HepG2 (cell line): ENCODE measurements around the gene OGFR. TPM values are rescaled to one million over a fixed set of nuclear protein-coding genes. Genes with fewer than 3 reads are reported as not detected.

Experiments
- ATAC-seq: fragments of 200-7000 bp; cut with Tn5 transposase; 3 replicates; pipeline ENCODE4 v1.9.1; 2020; ENCODE audit warnings: mild to moderate bottlenecking, moderate library complexity
- BruUV-seq: library from RNA; stranded (reverse); fragments of 400-500 nt; replicated peaks from 2 replicates; lab custom pipeline; 2021; lab: Mats Ljungman, UMichigan
- CTCF ChIA-PET: fragments of 300-600 bp; formaldehyde crosslinking; extraction: SDS; loops from one replicate; lab custom pipeline; 2021; ENCODE audit warnings: low total read pairs, inconsistent platforms, low intra/inter-chr PET ratio; lab: Yijun Ruan, JAX
- POLR2A ChIA-PET: fragments of 350-600 bp; sonication (Branson Sonifier 250); formaldehyde crosslinking; loops from one replicate; lab custom pipeline; 2020; ENCODE audit warnings: antibody characterized with exemption, inconsistent platforms; lab: Yijun Ruan, JAX
- DNase-seq: peaks from one replicate; pipeline ENCODE4 v3.0.0-alpha.2; 2015; ENCODE audit warnings: low spot score
- FAIRE-seq: peaks from 3 replicates; lab custom pipeline; 2011; peaks lifted over from hg19 to GRCh38; lab: Jason Lieb, UNC
- H2AFZ ChIP-seq: one replicate; pipeline ENCODE4 v1.6.1; 2011; ENCODE audit warnings: low read length, inconsistent platforms
- H3K27ac ChIP-seq: fragments of 300-600 bp; 3 replicates; pipeline ENCODE4 v1.8.0; 2011; ENCODE audit warnings: mixed run types, mild to moderate bottlenecking, mixed read lengths, low read length, inconsistent platforms; ENCODE audit not compliant: insufficient read depth; ENCODE audit errors: extremely low read length
- H3K27me3 ChIP-seq, 2 experiments: fragments of 200-600 bp in 1 of 2; 2 replicates in 1 of 2; 3 replicates in 1 of 2; pipeline versions ENCODE4 v1.6.0 to v1.8.0; 2011; ENCODE audit warnings: low read length in 2 of 2, mild to moderate bottlenecking in 2 of 2, moderate library complexity in 2 of 2, inconsistent platforms in 1 of 2; ENCODE audit not compliant: insufficient read depth in 2 of 2, control insufficient read depth in 1 of 2
- H3K36me3 ChIP-seq, 2 experiments: fragments of 200-600 bp in 1 of 2; replicated peaks in 1 of 2; 2 replicates in 1 of 2; 3 replicates in 1 of 2; pipeline versions ENCODE4 v1.5.1 to v1.8.0; 2011; ENCODE audit warnings: low read length in 2 of 2, inconsistent platforms in 1 of 2; ENCODE audit not compliant: insufficient read depth in 2 of 2, control insufficient read depth in 1 of 2
- H3K4me1 ChIP-seq: 2 replicates; pipeline ENCODE4 v1.5.1; 2012; ENCODE audit warnings: low read length, inconsistent platforms; ENCODE audit not compliant: insufficient read depth
- H3K4me2 ChIP-seq: 2 replicates; pipeline ENCODE4 v1.6.0; 2011; ENCODE audit warnings: low read depth, low read length, inconsistent platforms
- H3K4me3 ChIP-seq, 3 experiments: fragments of 200-600 bp in 1 of 3; sonication (generic), shearing (Covaris generic) in 1 of 3; replicated peaks in 1 of 3; 2 replicates each; pipeline ENCODE4 v1.5.1; 2011 to 2016; ENCODE audit warnings: low read length in 3 of 3, inconsistent platforms in 2 of 3, low read depth in 2 of 3, mild to moderate bottlenecking in 2 of 3, control low read depth in 1 of 3, mixed read lengths in 1 of 3; ENCODE audit not compliant: insufficient read depth in 1 of 3
- H3K79me2 ChIP-seq: one replicate; pipeline ENCODE4 v1.6.1; 2011; ENCODE audit warnings: low read length, inconsistent platforms; ENCODE audit not compliant: insufficient read depth
- H3K9ac ChIP-seq: 2 replicates; pipeline ENCODE4 v1.6.0; 2011; ENCODE audit warnings: mild to moderate bottlenecking, low read depth, low read length, inconsistent platforms; ENCODE audit not compliant: insufficient read depth
- H3K9me3 ChIP-seq: 2 replicates; pipeline ENCODE4 v1.5.1; 2012; ENCODE audit warnings: mild to moderate bottlenecking, low read length
- H4K20me1 ChIP-seq: 2 replicates; pipeline ENCODE4 v1.6.0; 2011; ENCODE audit warnings: inconsistent platforms, mild to moderate bottlenecking, low read length, moderate library complexity; ENCODE audit not compliant: insufficient read depth
- CBX5 ChIP-seq: sonication (generic); formaldehyde crosslinking; IDR thresholded peaks from 2 replicates; pipeline ENCODE4 v1.4.0; 2020; ENCODE audit warnings: missing genetic modification reagents, borderline replicate concordance
- FOSL1 ChIP-seq: sonication (generic); formaldehyde crosslinking; IDR thresholded peaks from 2 replicates; pipeline ENCODE4 v1.9.0; 2021; ENCODE audit warnings: missing genetic modification reagents, borderline replicate concordance
- IRX3 ChIP-seq: sonication (generic); formaldehyde crosslinking; IDR thresholded peaks from 2 replicates; pipeline ENCODE4 v1.8.1; 2023; ENCODE audit warnings: mild to moderate bottlenecking, low read depth, missing genetic modification reagents, borderline replicate concordance
- KDM2A ChIP-seq: sonication (generic); formaldehyde crosslinking; IDR thresholded peaks from 2 replicates; pipeline ENCODE4 v1.4.0; 2020; ENCODE audit warnings: low read depth, missing genetic modification reagents, borderline replicate concordance
- MAFK ChIP-seq, 2 experiments: IDR thresholded peaks in 1 of 2; conservative IDR thresholded peaks in 1 of 2; 2 replicates each; pipeline ENCODE4 v1.6.1; 2011; ENCODE audit warnings: improper control_type of control experiment in 2 of 2, low read length in 2 of 2
- ONECUT2 ChIP-seq: sonication (generic); formaldehyde crosslinking; IDR thresholded peaks from 2 replicates; pipeline ENCODE4 v1.4.0; 2020; ENCODE audit warnings: missing genetic modification reagents
- RBM39 ChIP-seq: fragments of 200-400 bp; formaldehyde crosslinking; IDR thresholded peaks from one replicate; pipeline ENCODE4 v1.6.1; 2018; ENCODE audit warnings: antibody characterized with exemption, mild to moderate bottlenecking, low read depth, low read length; ENCODE audit not compliant: poor library complexity, severe bottlenecking
- SP140L ChIP-seq: sonication (generic); formaldehyde crosslinking; IDR thresholded peaks from 2 replicates; pipeline ENCODE4 v1.4.0; 2020; ENCODE audit warnings: missing genetic modification reagents, borderline replicate concordance
- TBL1XR1 ChIP-seq: fragments of 150-350 bp; IDR thresholded peaks from 2 replicates; pipeline ENCODE4 v1.6.1; 2014; ENCODE audit warnings: borderline replicate concordance, low read length; ENCODE audit not compliant: partially characterized antibody
- TCF12 ChIP-seq, 2 experiments: fragments of 450-650 bp in 1 of 2; sonication (generic) in 1 of 2; formaldehyde crosslinking in 1 of 2; IDR thresholded peaks; 2 replicates each; pipeline versions ENCODE4 v1.6.1 to v1.8.0; 2017 to 2022; ENCODE audit warnings: antibody characterized with exemption in 1 of 2, mild to moderate bottlenecking in 1 of 2, missing genetic modification reagents in 1 of 2, moderate library complexity in 1 of 2
- TEF ChIP-seq: sonication (generic); formaldehyde crosslinking; IDR thresholded peaks from 2 replicates; pipeline ENCODE4 v1.5.0; 2020; ENCODE audit warnings: missing genetic modification reagents
- ZNF136 ChIP-seq: sonication (generic); formaldehyde crosslinking; IDR thresholded peaks from 2 replicates; pipeline ENCODE4 v1.8.1; 2022; ENCODE audit warnings: low read depth, mild to moderate bottlenecking, moderate library complexity, missing genetic modification reagents
- ZNF354B ChIP-seq: sonication (generic); formaldehyde crosslinking; IDR thresholded peaks from 2 replicates; pipeline ENCODE4 v1.8.0; 2022; ENCODE audit warnings: mild to moderate bottlenecking, missing genetic modification reagents
- ZNF563 ChIP-seq: sonication (generic); formaldehyde crosslinking; IDR thresholded peaks from 2 replicates; pipeline ENCODE4 v1.8.0; 2022; ENCODE audit warnings: mild to moderate bottlenecking, moderate library complexity, missing genetic modification reagents
- ZNF781 ChIP-seq: sonication (generic); formaldehyde crosslinking; IDR thresholded peaks from 2 replicates; pipeline ENCODE4 v1.5.1; 2020; ENCODE audit warnings: borderline replicate concordance, mild to moderate bottlenecking, missing genetic modification reagents; ENCODE audit errors: not compliant biosample characterization
- WGBS: methylation state at CpG from one replicate; pipeline ENCODE4 v1.1.6; 2017; ENCODE audit warnings: low lambda C conversion rate; 5-methylcytosine and 5-hydroxymethylcytosine counted together
- in situ Hi-C: cut with HindIII; loops from 2 replicates; pipeline ENCODE4 v1.10.0; 2017; ENCODE audit warnings: low pct_unique_long_range_greater_than_20kb; ENCODE audit not compliant: extremely low pct_ligation_motif_present
- intact Hi-C: fragments of 100-400 bp; cut with micrococcal nuclease; formaldehyde crosslinking; loops from one replicate; pipeline ENCODE4 v1.10.0; 2022; ENCODE audit not compliant: unreplicated experiment
- polyA plus RNA-seq, 8 experiments: library from polyadenylated mRNA; depleted of rRNA in 3 of 8; stranded (reverse) in 7 of 8; unstranded in 1 of 8; fragments of >200 nt; fragmentation: Illumina TruSeq in 4 of 8; extraction: Trizol in 4 of 8; gene quantifications; 2 replicates each; pipeline versions ENCODE4 v1.2.1 to v1.2.3, GENCODE V29; 2011 to 2016; ENCODE audit warnings: low read depth in 4 of 8, missing spikeins in 1 of 8, mixed read lengths in 1 of 8; ENCODE audit not compliant: insufficient read depth in 1 of 8
- total RNA-seq, 5 experiments: library from RNA; depleted of rRNA; stranded (reverse); fragments of >200 nt; fragmentation: Illumina TruSeq; extraction: Trizol; gene quantifications; 2 replicates each; pipeline ENCODE4 v1.2.3, GENCODE V29; 2016; ENCODE audit warnings: low read depth in 1 of 5
- TF ChIP-seq, protein P1 (sequence below): sonication (generic); formaldehyde crosslinking; IDR thresholded peaks from 2 replicates; pipeline ENCODE4 v1.5.1; 2020; ENCODE audit warnings: mild to moderate bottlenecking, moderate library complexity, missing genetic modification reagents
- TF ChIP-seq, protein P2 (sequence below): IDR thresholded peaks from 2 replicates; pipeline ENCODE4 v1.6.1; 2018; ENCODE audit warnings: missing genetic modification reagents, mild to moderate bottlenecking, missing compliant biosample characterization

Gene OGFR
- total and polyA plus RNA-seq, 2 of the 13 experiments (the other 11 are each of a cell fraction or from before 2014, with no cell fraction given): 47.7 to 81.8 TPM

- 0 out of 2 replicates have a peak, but pooled peaks have one; percentile 6 for TF ChIP-seq KDM2A (CRISPR knock-in tag)
- TF ChIP-seq FOSL1 (CRISPR knock-in tag): no peak
- no peak for TF ChIP-seq ZNF563 (CRISPR knock-in tag)
- TF ChIP-seq MAFK (conservative IDR thresholded peaks at IDR 0.05 in 1 of 2, IDR thresholded peaks at IDR 0.05 in 1 of 2; ENCODE audit: low read length in 2 of 2): no peak
- TF ChIP-seq CBX5 (CRISPR knock-in tag): no peak
Measured at GRCh38 chr20:62802026-62802712, 2.5 kb upstream of the OGFR start (continued).

GRCh38 chr20:62804021-62804626, 511 bp upstream of the OGFR start:
- Histone ChIP-seq H3K27me3 (no peaks in the 10 kb centered on the region), H3K4me3 (peak overlapping the region; percentile 82 to 100 (median 96)), H3K9me3 (no peaks in the 10 kb centered on the region), H3K4me1 (peaks cover 48% of the 10 kb centered on the region), H2AFZ (no peak overlapping the region), H3K27ac (peak overlapping the region; percentile 35), H4K20me1 (peaks cover 14% of the 10 kb centered on the region; the same call in 1 of the 2 replicates), H3K36me3 (peaks cover 34 to 44% of the 10 kb centered on the region in 2 experiments), H3K4me2 (peak overlapping the region; percentile 82), H3K9ac (peak overlapping the region; percentile 42; the same call in 1 of the 2 replicates), H3K79me2 (peaks cover 24% of the 10 kb centered on the region)
- ATAC-seq (peak; percentile 8), FAIRE-seq (no peak), DNase-seq (peak; percentile 67)
- ChIA-PET POLR2A (interaction anchor here (0.7 to 6.6 kb wide), 7 partner anchors 9 to 180 kb away, joined by 3 to 110 read pairs (median 5); partner anchors contain the start of genes COL9A3 and MRGBP), CTCF (no interaction called here)
- no TSS peak for BruUV-seq
- intact Hi-C loops (no loop called here), in situ Hi-C loops (no loop called here)
- WGBS: 19% methylated on average over 23 of the region's 25 CpGs
- TF ChIP-seq TBL1XR1 (no peak), ONECUT2 (no peak), ZNF354B (CRISPR knock-in tag) (0 out of 2 replicates have a peak, but pooled peaks have one; percentile 2), SP140L (CRISPR knock-in tag) (no peak), TEF (CRISPR knock-in tag) (peak; percentile 16; the same call in 1 of the 2 replicates), IRX3 (CRISPR knock-in tag) (peak; percentile 7; the same call in 1 of the 2 replicates), ZNF136 (CRISPR knock-in tag) (0 out of 2 replicates have a peak, but pooled peaks have one; percentile 38), ZNF781 (CRISPR knock-in tag) (peak; percentile 46), TCF12 (IDR thresholded peaks at IDR 0.05) (no peak), TCF12 (CRISPR knock-in tag; IDR thresholded peaks at IDR 0.05) (0 out of 2 replicates have a peak, but pooled peaks have one; percentile 6), RBM39 (peak; percentile 69)
- TF ChIP-seq, protein P1, sequence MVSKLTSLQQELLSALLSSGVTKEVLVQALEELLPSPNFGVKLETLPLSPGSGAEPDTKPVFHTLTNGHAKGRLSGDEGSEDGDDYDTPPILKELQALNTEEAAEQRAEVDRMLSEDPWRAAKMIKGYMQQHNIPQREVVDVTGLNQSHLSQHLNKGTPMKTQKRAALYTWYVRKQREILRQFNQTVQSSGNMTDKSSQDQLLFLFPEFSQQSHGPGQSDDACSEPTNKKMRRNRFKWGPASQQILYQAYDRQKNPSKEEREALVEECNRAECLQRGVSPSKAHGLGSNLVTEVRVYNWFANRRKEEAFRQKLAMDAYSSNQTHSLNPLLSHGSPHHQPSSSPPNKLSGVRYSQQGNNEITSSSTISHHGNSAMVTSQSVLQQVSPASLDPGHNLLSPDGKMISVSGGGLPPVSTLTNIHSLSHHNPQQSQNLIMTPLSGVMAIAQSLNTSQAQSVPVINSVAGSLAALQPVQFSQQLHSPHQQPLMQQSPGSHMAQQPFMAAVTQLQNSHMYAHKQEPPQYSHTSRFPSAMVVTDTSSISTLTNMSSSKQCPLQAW (CRISPR knock-in tag): peak; percentile 55; the same call in 1 of the 2 replicates
- TF ChIP-seq, protein P2, sequence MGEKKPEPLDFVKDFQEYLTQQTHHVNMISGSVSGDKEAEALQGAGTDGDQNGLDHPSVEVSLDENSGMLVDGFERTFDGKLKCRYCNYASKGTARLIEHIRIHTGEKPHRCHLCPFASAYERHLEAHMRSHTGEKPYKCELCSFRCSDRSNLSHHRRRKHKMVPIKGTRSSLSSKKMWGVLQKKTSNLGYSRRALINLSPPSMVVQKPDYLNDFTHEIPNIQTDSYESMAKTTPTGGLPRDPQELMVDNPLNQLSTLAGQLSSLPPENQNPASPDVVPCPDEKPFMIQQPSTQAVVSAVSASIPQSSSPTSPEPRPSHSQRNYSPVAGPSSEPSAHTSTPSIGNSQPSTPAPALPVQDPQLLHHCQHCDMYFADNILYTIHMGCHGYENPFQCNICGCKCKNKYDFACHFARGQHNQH (CRISPR knock-in tag): peak; percentile 12; the same call in 1 of the 2 replicates
